Activated CD4-positive, CD25-positive, alpha-beta regulatory T cell treated with anti-CD3 and anti-CD28 coated beads, Interleukin-2, amount 50 U/mL, for 24 hours (primary cell): ENCODE measurements around the gene CTSC.

Experiments
- ATAC-seq, 2 donors: fragments of 150-1000 bp; cut with Tn5 transposase; one replicate each; pipeline ENCODE4 v1.10.0; 2021; ENCODE audit warnings: mild to moderate bottlenecking in 1 of 2, moderate library complexity in 1 of 2

Gene CTSC

DNA sequence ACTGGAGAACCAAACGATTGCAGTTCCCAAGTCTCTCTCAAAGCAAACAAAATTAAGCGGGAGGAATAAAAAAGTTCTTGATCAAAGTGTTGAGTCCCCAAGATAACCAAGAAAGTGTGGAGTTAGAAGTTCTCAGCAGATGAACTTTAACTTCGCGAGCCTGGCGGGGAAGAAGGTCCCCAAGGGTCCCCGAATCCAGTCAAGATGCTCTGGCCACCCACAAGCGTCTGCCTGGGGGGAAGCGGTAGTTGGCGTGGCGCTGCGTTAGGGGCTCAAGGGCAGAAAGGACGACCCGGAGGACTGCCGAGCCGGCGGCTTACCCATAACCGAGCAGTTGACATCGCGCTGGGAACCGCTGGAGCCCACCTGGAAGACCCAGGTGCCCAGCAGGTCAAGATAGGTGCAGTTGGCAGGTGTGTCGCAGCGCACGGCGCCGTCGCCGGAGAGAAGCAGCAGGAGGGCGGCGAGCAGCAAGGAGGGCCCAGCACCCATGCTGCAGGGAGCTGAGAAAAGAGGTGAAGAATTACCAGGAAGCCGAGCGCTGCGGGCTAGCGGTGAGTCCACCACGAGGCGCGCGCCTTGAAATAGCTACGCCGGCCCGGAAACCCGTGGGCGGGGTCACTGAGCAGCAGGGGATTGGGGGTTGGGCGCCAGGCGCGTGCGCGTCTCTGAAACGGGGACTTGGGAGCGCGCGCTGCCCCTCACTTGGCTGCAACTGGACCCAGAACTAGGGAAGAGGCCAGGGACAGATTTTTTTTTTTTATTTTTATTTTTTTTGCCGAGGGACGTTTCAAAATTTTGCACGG, at the start of gene CTSC:
Gene CTSC, minus strand, starts transcription at position 556 of the 806 bp plus-strand sequence. Its CDS starts 64 bp downstream, at position 492.
- peak; percentile 77 to 83 for ATAC-seq

DNA sequence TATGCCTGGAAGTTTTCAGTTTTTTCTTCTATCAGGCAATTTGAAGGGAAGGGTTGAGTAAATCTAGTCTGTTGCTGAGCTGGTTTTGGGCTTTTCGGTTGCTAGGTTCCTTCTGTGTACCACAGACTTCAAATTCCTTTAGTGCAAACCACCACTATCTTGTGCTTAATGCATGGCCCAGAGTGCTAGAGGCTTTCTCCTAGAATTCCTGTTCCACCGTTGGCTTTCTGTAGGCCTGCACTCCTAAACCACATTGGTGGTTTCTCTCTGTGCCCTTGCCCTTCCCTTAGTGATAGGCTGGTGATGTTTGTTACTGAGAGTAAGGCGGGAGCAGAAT, 47.1 kb upstream of the CTSC start:
- no peak for ATAC-seq

DNA sequence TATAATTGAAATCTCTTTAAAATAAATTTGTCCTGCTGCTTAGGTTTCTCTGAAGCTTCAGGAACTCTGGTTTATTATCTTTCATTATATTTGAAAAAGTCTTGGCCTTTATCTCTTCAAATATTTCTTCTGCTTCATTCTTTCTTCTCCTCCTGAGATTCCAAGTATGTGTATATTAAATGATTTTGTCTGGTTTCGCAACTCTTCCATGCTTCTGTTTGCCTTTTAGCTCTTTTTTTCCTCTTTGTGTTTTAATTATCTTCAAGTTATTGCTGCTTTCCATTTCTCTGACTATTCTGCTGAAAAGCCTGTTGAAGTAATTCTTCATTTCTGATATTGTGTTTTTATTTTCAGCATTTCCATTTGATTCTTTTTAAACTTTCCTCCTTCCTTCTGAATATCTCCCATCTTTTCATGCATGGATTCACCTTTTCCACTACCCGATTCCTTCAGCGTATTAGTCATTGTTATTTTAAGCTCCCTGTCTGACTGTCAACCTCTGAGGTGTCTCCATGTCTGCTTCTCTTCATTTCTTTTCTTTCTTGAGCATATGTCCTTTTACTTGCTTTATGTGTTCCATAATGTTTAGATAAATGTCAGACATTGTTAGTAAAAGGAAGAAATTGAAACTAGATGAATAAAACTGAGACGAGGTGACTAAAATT, 46.6 kb upstream of the CTSC start:
- no peak for ATAC-seq

DNA sequence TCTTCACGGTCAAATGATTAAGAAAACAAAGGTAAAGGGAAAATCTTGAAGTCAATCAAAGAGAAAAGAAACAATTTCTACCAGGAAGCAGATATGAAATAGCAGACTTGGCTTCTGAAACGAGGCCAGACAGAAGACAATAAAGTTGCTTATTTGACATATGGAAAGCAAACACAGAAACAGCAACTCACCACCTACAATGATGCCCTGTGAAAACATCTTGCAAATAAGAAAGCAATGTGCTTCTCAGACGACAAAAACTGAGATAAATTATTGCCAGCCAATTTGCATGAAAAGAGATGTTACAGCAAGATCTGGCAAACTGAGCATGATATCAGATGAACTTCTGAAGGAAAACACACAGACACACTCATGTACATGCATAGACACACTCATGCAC, 45.9 kb upstream of the CTSC start:
- ATAC-seq, result no peak

DNA sequence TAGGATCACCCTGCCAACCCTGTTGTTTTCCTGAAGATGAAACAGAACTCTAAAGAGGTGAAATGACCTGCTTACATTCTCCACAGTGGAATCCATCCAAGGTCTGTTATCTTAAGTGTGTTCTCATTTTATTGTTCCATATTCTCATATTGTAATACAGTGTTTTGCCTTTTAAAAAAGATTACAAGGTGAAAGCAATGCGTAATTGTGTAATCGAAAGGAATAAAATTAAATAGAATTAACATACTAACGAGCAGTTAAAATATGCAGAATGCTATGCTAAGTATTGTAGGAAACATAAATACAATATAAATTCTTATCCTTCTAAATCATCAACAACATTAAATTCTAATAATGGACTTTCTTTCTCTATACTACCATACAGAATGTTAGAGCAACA, 41.6 kb upstream of the CTSC start:
- ATAC-seq, result no peak

DNA sequence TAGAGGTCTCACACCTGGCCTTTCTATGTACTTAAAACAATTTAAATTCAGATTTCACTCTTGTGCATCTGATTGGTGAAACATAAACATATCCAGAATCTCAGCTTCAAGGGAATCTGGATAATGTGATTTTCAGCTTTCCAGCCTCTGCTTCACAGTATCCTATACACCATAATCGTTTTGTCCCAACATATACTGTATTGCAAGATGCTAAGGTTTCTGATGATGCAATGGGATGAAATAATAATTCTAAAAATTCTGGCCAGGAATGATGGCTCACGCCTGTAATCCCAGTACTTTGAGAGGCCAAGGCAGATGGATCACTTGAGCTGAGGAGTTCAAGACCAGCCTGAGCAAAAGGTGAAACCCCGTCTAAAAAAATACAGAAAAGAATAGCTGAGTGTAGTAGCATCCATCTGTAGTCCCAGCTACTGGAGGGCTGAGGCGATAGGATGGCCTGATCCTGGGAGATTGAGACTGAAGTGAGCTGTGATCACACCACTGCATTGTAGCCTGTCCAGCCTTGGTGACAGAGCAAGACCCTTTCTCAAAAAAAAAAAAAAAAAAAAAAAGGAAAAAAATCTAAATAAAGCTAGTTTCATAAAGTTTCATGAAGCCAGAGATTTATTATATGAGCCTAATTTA, 41.0 kb upstream of the CTSC start:
- no peak for ATAC-seq

DNA sequence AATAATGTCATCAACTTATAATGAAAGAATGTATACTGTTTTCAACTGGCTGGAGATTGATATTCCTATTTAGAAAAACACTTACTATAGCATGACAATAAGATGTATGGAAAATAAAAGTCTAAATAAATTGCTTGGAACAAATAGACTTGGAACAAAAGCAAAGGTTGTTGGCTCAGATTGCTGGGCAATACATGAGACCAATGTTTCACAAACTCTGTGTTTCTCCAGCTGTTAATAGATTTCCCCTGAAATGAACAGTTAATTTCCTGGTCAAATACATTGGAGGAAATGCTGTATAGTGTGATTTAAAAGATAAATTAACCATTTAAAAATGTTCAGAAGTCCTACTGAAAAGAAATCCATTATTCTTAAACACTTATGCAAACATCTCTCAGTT, 40.1 kb upstream of the CTSC start:
- no peak for ATAC-seq

DNA sequence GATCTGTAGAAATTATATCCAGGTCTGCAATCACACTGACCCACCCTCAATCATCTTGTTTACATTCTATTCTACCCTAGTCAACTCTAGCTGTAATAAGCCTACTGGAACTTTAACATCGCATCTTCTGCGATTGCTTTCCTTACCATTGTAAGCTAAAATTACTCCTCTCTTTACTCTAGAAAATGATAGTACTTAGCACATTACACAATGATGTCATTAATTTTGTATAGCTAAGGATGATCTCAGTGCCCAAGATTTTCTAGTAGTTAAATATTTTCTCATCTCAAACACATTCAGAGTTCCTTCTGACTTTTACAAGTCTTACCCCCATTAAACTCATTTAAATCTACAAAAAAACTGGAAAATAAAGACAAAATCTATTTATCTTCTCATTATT, 39.6 kb upstream of the CTSC start:
- no peak for ATAC-seq

DNA sequence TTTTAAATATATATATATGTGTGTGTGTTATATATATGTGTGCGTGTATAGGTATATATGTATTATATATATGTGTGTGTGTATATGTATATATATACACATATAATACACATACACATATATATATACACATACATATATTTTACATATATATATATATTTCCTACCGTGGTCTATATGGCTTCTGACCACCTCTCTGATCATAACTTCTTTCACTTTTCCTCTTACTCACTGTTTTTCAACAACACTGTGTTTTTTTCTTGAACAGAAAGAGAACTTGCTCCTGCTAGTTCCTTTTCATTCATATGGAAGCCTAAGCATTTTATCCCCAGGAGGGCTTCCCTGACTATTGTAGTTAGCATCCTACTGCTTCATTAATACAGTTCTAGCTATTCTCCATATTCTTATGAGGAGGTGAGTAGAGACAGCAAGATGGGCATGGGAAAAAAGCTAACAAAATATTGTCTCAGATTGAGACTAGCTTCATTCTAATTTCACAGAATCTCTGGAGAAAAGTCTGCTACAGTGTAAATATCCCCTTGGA, 38.5 kb upstream of the CTSC start:
- no peak for ATAC-seq

DNA sequence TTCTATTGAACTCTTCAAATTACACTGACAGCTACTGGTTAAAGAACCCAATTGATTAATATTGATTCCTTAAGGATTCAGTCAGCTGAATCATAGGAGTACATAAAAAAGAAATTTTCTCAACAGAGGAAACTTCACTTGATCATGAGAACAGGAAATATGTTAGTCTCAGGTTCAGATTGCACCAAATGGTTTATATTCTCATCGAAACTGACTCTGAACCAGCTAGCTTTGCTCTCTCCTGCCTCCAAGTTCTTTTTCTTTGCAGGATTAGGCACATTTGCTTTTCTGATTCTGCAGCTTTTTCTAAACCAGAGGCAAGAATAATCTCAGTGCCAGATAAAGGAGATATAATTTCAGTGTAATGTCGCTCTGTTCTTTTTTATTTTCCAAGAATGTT, 33.2 kb upstream of the CTSC start:
- ATAC-seq, result no peak

DNA sequence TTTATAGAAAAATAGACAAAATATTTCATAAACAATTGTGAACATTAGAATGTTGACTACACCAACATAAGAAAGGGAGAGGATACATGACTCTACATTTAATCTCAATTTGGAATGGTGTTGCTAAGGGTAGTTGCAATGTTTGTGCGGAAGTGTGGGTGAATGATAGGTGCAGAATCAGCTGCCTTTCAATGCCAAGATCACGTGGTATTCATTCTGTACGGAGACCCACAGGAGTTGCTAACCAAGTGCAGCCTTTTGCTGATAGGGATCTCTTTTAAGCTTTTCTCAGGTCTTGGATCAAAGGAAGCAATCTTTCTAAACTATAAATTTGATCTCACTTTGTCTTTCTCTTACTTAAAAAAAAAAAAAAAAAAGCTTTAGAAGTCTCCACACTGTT, 29.8 kb upstream of the CTSC start:
- no peak for ATAC-seq

DNA sequence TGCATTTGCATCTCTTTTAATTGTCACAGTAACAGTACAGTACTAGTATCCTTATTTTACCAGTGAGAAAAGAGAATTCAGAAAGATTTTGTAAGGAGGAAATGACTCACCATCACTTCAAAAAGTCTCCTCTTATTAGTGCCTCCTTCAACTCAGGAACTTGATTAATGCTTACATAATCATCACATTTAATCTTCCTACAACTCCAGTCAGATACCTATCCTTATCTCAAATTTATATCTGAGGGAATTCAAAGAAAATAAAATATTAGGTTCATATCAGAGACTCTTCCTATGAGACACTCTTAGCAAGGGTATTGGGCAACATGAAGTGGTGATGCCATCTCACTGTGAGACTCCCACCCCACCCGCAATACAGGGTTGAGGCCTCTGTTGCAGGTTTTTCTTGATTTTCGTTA, 26.1 kb upstream of the CTSC start:
- ATAC-seq, result peak; percentile 60 to 72

DNA sequence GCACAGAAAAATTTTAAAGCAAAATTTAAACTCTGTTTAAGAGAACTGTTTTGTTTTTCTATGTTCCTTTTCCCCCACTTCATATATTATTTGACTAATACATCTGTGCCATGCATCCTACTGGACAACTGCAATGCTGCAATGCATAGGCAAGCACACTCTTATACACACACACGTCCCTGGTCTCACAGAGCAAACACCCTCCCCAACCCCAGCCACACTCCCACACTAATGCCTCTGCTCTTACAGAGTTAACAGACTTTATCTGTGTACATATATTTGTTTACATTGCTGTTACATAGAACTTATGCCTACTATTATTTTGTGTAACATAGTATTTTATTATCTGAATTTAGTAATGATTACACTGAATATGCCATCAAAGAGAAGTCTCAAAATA, 25.5 kb upstream of the CTSC start:
- no peak for ATAC-seq

DNA sequence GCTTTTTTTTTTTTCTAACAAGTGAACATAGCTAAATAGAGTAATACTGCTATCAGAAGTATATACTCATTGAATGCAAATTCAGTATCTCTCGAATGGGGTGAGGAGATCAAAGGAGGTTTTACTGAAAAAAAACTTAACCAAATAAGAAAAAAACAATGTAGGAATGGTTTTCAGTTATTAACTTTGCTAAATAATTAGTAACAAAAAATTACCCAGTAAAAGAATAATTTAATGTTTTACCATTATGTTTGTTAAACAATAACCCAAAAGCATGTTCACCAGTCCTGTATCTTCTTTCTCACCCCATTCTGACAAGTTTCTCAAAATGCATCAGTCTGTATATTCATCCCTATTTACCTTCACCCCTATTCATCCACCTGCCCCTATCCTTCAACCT, 22.6 kb upstream of the CTSC start:
- no peak for ATAC-seq

DNA sequence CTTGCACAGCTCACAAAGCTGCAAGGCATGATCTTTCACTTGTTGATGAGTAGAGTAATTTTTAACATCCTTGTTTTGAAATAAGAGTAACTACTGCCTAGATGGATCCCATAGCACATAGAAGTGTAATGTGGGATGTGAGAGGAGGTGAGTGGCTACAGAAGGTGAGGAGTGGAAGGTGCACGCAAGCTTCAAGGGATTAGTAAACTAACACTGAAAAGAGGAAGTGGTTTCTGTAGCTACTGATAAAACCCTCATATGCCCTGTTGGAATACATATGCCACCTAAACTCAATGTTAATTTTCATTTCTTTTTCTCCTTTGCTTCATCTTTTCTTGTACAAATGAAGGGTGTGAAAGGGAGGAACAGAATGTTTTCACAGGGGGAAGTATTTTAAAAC, 22.0 kb upstream of the CTSC start:
- ATAC-seq, result no peak

DNA sequence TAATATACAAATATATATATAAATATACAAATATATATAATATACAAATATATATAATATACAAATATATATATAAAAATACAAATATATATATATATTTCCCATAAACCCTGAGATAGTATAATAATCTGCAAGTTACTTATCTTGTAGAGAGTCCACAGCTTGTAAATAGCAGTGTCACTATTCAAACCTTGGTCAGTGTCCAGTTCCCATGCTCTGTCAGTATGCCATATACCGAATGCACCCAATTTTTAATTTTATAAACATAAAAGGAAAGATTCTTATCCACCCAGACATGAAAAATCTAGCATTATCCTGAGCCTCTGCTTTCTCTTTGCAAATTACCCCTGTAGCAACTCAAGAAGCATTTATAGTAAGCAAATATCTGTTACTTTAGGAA, 21.6 kb upstream of the CTSC start:
- ATAC-seq, result no peak

DNA sequence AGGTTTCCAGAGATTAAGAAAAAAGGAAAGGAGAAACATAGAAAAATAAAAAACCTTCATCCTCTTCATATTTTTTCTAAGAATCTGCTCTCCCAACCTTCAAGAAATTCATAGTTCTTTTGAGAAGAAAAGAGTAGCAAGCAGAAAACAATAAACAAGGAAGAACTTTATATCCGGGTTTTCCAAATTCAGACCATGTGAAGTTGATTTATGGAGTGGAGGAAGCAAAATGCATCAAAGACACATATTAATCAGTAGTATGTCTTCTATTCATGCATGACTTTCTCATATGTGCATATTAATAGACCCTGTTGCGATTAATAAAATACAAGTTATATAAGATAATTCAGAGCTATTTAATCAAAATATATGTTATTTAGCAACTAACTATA, 20.5 kb upstream of the CTSC start:
- ATAC-seq, result no peak

DNA sequence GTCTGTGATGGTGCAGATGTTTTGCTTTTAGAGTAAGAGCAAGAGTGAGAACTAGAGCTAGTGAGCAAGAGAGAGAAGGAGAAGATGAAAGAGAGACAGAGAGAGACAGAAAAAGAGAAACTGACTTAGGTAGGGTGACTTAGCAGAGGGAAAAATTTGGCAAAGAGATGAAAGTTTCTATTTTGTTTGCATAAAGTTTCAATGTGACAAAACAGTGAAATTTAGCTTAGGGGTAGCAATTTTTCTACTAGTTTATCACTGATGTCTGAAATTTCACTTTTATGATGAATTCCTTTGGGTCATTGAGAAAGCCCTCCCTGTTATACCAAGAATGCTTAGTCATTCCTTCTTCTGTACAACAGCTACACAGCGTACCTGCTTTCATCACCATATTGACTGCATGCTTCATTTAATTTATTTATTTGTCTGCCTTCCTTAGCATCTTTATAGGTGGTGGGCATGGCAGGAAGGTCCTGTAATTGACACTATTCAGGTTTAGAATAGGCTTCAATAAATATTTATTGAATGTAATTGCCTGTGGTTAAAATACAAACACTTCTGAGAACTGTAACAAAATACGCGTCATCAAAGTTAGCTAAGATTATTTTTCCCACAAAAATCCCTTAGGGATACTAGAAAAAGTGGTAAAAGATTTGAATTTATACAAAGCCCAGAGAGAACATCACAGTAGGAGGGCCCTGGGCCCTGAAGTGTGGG, 19.9 kb upstream of the CTSC start:
- peak; percentile 79 to 84 for ATAC-seq

DNA sequence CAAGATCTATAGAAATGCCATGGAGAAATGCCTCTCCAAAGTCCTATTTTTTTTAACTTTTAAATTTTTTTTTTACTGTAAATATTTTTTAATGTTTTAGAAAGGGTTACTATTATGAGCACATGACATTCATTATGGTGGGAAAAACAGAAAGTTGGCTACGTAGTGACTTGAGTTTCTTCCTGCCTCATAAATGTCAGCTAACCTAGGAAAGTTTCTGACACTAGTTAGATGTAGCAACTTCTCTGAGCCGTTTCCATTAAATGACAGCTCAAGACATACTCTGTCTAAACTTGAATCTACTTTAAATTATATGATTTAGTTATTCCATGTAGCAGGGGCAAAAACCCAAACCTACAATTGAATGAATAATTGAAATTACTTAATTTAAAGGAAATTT, 18.4 kb upstream of the CTSC start:
- ATAC-seq, result no peak

DNA sequence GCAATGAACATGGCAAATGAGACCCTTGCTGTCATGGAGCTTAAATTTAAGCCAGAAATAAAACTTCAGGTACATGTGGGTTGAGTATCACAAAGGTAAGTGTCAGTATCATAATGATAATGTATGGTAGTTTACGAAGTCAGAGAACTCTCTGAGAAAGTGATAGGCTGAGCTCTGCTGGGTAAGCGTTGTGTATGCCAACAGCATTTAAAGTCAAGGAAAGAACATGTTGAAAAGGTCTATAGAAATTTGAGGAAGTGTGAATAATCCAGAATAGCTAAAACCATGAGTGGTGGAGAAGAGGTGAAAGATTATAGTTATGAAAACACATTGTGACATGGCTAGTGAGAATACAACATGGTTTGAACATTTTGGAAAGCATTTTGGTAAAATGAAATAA, 17.4 kb upstream of the CTSC start:
- peak in 1 of 2 donors; percentile 9 for ATAC-seq

DNA sequence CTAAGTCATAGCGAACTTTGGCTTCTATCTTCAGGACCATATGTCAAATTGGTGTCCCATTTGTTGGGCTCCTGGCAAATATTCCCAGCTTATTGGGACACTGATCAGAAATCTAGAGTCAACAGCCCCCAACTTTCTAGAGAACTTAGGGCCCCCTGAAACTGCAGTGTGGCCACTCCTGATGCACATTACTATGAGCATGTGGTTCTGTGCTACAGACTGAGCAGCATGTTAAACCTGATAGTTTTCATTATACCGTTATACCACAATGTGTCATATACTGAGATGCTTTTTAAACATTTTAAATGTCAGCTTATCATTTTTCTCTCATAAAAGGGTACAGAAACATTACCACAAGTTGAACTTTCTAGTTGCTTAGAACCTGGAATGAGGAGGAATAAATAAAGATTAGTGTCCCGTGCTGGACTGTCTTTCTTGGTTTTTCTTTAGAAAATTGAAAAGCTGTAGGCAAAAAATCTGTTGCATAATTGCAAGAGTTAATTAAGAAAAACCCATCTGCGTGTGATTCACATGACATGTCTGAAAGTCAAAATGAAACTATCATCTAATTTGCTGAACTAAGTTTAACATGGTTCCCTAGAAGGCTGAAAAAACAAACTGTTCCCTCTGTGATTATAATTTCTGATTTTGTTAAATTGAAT, 16.4 kb upstream of the CTSC start:
- ATAC-seq, result peak; percentile 73 to 74

DNA sequence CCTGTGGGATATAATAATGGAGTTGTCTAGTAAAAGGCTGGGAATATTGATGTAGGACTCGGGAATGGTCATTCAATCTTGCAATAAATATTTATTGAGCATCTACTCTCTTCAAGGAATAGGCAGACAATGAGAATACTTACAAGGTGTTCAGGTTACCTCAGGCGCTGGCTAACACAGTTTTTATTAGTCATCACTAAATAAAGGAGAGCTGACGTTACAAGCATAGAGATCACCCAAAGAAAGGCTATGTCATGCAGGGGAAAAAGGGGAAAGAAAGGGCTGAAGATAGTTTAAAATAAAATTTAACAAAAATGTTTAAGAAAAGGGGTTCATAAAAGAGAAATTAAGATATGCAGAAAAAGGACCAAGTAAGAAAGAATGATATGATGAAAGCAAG, 15.8 kb upstream of the CTSC start:
- no peak for ATAC-seq

DNA sequence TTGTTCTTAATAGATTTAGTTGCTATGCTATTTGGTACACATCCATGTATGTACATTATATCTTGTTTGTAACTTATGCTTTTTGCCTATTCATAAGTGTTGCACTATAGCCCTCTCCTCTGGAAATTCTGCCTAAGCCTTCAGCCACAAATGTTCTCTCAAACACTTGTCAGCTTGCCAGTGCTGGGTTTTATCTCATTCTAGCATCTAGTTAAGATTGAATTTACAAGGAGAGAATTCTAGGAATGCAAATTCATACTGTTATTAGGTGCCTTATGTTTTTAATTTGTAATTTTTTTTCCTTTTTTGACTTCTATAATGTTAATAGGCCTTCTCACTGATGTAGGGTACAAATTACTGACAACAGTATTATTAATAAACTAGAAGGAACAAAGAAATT, 14.6 kb upstream of the CTSC start:
- no peak for ATAC-seq
